K562 (cell line): ENCODE results near the gene FAM234B. TPM values are rescaled to one million over a fixed set of nuclear protein-coding genes. Genes with fewer than 3 reads are reported as not detected.

ENCODE experiments used
- E4F1 ChIP-seq: fragments of 250-450 bp; sonication (Bioruptor Pico); IDR thresholded peaks from 2 replicates; pipeline ENCODE4 v1.5.0; 2021; ENCODE audit warnings: mild to moderate bottlenecking, borderline replicate concordance
- SIN3A ChIP-seq, 2 experiments: fragments of 150-350 bp in 1 of 2; IDR thresholded peaks; 2 replicates each; pipeline ENCODE4 v1.6.1; 2011 to 2016; ENCODE audit warnings: borderline replicate concordance in 2 of 2, low read depth in 2 of 2, low read length in 2 of 2, mild to moderate bottlenecking in 2 of 2, moderate library complexity in 2 of 2; ENCODE audit not compliant: control insufficient read depth in 1 of 2
- THRB ChIP-seq: fragments of 450-650 bp; formaldehyde crosslinking; conservative IDR thresholded peaks from 2 replicates; pipeline ENCODE4 v1.4.0; 2022; ENCODE audit warnings: mild to moderate bottlenecking, missing genetic modification characterization
- ZNF274 ChIP-seq: IDR thresholded peaks from 2 replicates; pipeline ENCODE4 v1.6.1; 2011; ENCODE audit warnings: low read depth, mild to moderate bottlenecking, low read length, moderate library complexity, borderline replicate concordance
- ZNF518B ChIP-seq: fragments of 250-450 bp; sonication (Bioruptor Pico); IDR thresholded peaks from 2 replicates; pipeline ENCODE4 v1.5.0; 2021; ENCODE audit warnings: mild to moderate bottlenecking, moderate library complexity
- polyA plus RNA-seq, 8 experiments: library from polyadenylated mRNA; depleted of rRNA in 4 of 8; stranded (reverse) in 5 of 8; unstranded in 3 of 8; fragments of >200 nt; fragmentation: Nextera tagmentation in 2 of 8; fragmentation: Illumina TruSeq in 1 of 8; extraction: Ambion mirVana in 2 of 8; extraction: Trizol in 1 of 8; gene quantifications; 2 replicates each; pipeline versions ENCODE4 v1.2.1 to v1.2.3, GENCODE V29; 2011 to 2014; ENCODE audit warnings: inconsistent platforms in 1 of 8, missing spikeins in 1 of 8
- total RNA-seq, 7 experiments: library from RNA; depleted of rRNA in 6 of 7; stranded (reverse); fragments of >200 nt in 6 of 7; fragmentation: Illumina TruSeq in 2 of 7; extraction: Trizol in 2 of 7; gene quantifications; 2 replicates each; pipeline versions ENCODE4 v1.2.1 to v1.2.3, GENCODE V29; 2011 to 2021; ENCODE audit warnings: low replicate concordance in 1 of 7

FAM234B gene
- total and polyA plus RNA-seq, 9 of the 15 experiments (the other 6 are each of a cell fraction or from before 2014, with no cell fraction given), result 1.00 to 4.3 (median 2.0) TPM

GRCh38 chr12:12999959-13000615, 44.1 kb upstream of the FAM234B start, which contains the start of gene HEBP1 (continued):
- TF ChIP-seq THRB (no peak), SIN3A (IDR thresholded peaks at IDR 0.05; ENCODE audit: borderline replicate concordance in 2 of 2, control insufficient read depth in 1 of 2, low read depth in 2 of 2, low read length in 2 of 2) (no peak), ZNF518B (CRISPR knock-in tag) (no peak), E4F1 (CRISPR knock-in tag) (no peak), ZNF274 (no peak)
